ENCODE measurements around the gene AMOT. TPM values are rescaled to one million over a fixed set of nuclear protein-coding genes. Genes with fewer than 3 reads are reported as not detected.
A peak's percentile ranks its signal among the peaks of the same experiment; 100 is the strongest.

The AMOT gene
- total and polyA plus RNA-seq, 2 experiments from 2014 or later = 2.1 to 5.4 TPM

DNA sequence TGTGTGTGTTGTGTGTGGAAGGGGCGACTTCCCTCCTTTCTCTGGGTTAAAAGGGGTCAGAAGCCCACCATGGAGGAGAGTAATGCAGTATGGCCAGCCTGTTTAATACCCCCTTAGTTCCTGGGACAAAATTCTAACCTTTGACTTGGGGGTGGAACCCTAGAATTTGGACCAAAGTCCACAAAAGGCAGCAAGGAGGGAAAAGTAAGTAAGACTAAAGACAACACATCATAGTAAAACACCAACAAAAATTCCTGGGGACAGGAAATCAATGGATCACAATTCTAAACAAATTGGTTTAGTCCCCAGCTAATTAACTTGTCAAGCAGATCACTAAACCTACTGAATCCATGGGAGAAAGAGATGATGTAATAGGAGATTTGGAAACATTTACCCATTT lies 3.1 kb downstream of the AMOT start:
- Histone ChIP-seq H3K27ac (ENCODE audit: low read depth) (no peak overlapping the region), H3K79me2 (replicated peaks; ENCODE audit: insufficient read depth) (no peaks in the 10 kb centered on the region), H3K4me2 (peak overlapping the region; percentile 51; the same call in 1 of the 2 replicates), H4K20me1 (replicated peaks; ENCODE audit: insufficient read depth) (no peaks in the 10 kb centered on the region), H3K9me2 (ENCODE audit: insufficient read depth) (no peaks in the 10 kb centered on the region), H3K36me3 (ENCODE audit: insufficient read depth) (no peaks in the 10 kb centered on the region), H2AFZ (no peak overlapping the region), H3F3A (replicated peaks; ENCODE audit: low read depth) (no peaks in the 10 kb centered on the region), H3K4me3 (no peak overlapping the region), H3K4me1 (ENCODE audit: insufficient read depth) (peaks cover 13% of the 10 kb centered on the region), H3K27me3 (ENCODE audit: insufficient read depth) (peaks cover 28% of the 10 kb centered on the region)
- Mint-ChIP-seq H3K27ac (no peak overlapping the region; the same call in 1 of the 2 replicates), H3K4me3 (no peak overlapping the region), H3K9me3 (peaks cover 4% of the 10 kb centered on the region), H3K36me3 (ENCODE audit: low read depth) (no peaks in the 10 kb centered on the region), H3K4me1 (peaks cover 29% of the 10 kb centered on the region), H3K27me3 (ENCODE audit: insufficient read depth, low read depth, poor library complexity) (peaks cover 15% of the 10 kb centered on the region)
- DNase-seq (ENCODE audit: low spot score) (no peak), ATAC-seq (no peak)
- TF ChIP-seq STAT1 (IDR thresholded peaks at IDR 0.05; ENCODE audit: unreplicated experiment) (no peak), NANOG (IDR thresholded peaks at IDR 0.05; ENCODE audit: borderline replicate concordance) (no peak), ZNF114 (CRISPR knock-in tag; IDR thresholded peaks at IDR 0.05) (no peak), POLR2AphosphoS5 (IDR thresholded peaks at IDR 0.05; ENCODE audit: low read depth) (no peak), EZH2 (IDR thresholded peaks at IDR 0.05; ENCODE audit: low read depth, unreplicated experiment) (no peak), JUNB (IDR thresholded peaks at IDR 0.05; ENCODE audit: unreplicated experiment) (no peak), CREB1 (CRISPR knock-in tag; IDR thresholded peaks at IDR 0.05; ENCODE audit: low read depth) (no peak), EZH2phosphoT487 (IDR thresholded peaks at IDR 0.05; ENCODE audit: unreplicated experiment) (no peak), ZNF331 (CRISPR knock-in tag; IDR thresholded peaks at IDR 0.05; ENCODE audit: low read depth) (no peak)
- TF ChIP-seq, protein P1, sequence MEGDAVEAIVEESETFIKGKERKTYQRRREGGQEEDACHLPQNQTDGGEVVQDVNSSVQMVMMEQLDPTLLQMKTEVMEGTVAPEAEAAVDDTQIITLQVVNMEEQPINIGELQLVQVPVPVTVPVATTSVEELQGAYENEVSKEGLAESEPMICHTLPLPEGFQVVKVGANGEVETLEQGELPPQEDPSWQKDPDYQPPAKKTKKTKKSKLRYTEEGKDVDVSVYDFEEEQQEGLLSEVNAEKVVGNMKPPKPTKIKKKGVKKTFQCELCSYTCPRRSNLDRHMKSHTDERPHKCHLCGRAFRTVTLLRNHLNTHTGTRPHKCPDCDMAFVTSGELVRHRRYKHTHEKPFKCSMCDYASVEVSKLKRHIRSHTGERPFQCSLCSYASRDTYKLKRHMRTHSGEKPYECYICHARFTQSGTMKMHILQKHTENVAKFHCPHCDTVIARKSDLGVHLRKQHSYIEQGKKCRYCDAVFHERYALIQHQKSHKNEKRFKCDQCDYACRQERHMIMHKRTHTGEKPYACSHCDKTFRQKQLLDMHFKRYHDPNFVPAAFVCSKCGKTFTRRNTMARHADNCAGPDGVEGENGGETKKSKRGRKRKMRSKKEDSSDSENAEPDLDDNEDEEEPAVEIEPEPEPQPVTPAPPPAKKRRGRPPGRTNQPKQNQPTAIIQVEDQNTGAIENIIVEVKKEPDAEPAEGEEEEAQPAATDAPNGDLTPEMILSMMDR (conservative IDR thresholded peaks at IDR 0.05; ENCODE audit: low read depth in 2 of 2) = no peak
- TF ChIP-seq, protein P2, sequence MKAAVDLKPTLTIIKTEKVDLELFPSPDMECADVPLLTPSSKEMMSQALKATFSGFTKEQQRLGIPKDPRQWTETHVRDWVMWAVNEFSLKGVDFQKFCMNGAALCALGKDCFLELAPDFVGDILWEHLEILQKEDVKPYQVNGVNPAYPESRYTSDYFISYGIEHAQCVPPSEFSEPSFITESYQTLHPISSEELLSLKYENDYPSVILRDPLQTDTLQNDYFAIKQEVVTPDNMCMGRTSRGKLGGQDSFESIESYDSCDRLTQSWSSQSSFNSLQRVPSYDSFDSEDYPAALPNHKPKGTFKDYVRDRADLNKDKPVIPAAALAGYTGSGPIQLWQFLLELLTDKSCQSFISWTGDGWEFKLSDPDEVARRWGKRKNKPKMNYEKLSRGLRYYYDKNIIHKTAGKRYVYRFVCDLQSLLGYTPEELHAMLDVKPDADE (IDR thresholded peaks at IDR 0.05) = no peak
- TF ChIP-seq, protein P3, sequence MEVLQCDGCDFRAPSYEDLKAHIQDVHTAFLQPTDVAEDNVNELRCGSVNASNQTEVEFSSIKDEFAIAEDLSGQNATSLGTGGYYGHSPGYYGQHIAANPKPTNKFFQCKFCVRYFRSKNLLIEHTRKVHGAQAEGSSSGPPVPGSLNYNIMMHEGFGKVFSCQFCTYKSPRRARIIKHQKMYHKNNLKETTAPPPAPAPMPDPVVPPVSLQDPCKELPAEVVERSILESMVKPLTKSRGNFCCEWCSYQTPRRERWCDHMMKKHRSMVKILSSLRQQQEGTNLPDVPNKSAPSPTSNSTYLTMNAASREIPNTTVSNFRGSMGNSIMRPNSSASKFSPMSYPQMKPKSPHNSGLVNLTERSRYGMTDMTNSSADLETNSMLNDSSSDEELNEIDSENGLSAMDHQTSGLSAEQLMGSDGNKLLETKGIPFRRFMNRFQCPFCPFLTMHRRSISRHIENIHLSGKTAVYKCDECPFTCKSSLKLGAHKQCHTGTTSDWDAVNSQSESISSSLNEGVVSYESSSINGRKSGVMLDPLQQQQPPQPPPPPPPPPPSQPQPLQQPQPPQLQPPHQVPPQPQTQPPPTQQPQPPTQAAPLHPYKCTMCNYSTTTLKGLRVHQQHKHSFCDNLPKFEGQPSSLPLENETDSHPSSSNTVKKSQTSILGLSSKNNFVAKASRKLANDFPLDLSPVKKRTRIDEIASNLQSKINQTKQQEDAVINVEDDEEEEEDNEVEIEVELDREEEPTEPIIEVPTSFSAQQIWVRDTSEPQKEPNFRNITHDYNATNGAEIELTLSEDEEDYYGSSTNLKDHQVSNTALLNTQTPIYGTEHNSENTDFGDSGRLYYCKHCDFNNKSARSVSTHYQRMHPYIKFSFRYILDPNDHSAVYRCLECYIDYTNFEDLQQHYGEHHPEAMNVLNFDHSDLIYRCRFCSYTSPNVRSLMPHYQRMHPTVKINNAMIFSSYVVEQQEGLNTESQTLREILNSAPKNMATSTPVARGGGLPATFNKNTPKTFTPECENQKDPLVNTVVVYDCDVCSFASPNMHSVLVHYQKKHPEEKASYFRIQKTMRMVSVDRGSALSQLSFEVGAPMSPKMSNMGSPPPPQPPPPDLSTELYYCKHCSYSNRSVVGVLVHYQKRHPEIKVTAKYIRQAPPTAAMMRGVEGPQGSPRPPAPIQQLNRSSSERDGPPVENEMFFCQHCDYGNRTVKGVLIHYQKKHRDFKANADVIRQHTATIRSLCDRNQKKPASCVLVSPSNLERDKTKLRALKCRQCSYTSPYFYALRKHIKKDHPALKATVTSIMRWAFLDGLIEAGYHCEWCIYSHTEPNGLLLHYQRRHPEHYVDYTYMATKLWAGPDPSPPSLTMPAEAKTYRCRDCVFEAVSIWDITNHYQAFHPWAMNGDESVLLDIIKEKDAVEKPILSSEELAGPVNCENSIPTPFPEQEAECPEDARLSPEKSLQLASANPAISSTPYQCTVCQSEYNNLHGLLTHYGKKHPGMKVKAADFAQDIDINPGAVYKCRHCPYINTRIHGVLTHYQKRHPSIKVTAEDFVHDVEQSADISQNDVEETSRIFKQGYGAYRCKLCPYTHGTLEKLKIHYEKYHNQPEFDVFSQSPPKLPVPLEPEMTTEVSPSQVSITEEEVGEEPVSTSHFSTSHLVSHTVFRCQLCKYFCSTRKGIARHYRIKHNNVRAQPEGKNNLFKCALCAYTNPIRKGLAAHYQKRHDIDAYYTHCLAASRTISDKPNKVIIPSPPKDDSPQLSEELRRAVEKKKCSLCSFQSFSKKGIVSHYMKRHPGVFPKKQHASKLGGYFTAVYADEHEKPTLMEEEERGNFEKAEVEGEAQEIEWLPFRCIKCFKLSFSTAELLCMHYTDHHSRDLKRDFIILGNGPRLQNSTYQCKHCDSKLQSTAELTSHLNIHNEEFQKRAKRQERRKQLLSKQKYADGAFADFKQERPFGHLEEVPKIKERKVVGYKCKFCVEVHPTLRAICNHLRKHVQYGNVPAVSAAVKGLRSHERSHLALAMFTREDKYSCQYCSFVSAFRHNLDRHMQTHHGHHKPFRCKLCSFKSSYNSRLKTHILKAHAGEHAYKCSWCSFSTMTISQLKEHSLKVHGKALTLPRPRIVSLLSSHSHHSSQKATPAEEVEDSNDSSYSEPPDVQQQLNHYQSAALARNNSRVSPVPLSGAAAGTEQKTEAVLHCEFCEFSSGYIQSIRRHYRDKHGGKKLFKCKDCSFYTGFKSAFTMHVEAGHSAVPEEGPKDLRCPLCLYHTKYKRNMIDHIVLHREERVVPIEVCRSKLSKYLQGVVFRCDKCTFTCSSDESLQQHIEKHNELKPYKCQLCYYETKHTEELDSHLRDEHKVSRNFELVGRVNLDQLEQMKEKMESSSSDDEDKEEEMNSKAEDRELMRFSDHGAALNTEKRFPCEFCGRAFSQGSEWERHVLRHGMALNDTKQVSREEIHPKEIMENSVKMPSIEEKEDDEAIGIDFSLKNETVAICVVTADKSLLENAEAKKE (CRISPR knock-in tag; IDR thresholded peaks at IDR 0.05) = no peak
- TF ChIP-seq, protein P4, sequence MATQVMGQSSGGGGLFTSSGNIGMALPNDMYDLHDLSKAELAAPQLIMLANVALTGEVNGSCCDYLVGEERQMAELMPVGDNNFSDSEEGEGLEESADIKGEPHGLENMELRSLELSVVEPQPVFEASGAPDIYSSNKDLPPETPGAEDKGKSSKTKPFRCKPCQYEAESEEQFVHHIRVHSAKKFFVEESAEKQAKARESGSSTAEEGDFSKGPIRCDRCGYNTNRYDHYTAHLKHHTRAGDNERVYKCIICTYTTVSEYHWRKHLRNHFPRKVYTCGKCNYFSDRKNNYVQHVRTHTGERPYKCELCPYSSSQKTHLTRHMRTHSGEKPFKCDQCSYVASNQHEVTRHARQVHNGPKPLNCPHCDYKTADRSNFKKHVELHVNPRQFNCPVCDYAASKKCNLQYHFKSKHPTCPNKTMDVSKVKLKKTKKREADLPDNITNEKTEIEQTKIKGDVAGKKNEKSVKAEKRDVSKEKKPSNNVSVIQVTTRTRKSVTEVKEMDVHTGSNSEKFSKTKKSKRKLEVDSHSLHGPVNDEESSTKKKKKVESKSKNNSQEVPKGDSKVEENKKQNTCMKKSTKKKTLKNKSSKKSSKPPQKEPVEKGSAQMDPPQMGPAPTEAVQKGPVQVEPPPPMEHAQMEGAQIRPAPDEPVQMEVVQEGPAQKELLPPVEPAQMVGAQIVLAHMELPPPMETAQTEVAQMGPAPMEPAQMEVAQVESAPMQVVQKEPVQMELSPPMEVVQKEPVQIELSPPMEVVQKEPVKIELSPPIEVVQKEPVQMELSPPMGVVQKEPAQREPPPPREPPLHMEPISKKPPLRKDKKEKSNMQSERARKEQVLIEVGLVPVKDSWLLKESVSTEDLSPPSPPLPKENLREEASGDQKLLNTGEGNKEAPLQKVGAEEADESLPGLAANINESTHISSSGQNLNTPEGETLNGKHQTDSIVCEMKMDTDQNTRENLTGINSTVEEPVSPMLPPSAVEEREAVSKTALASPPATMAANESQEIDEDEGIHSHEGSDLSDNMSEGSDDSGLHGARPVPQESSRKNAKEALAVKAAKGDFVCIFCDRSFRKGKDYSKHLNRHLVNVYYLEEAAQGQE (IDR thresholded peaks at IDR 0.05; ENCODE audit: unreplicated experiment) = no peak

Data from GM23338 (cell line).